HG02571 (cell line): ENCODE results near the gene KRTAP4-16.
"Not testable (repeated sequence)": the region's sequence is repeated elsewhere in the genome, so short reads cannot be mapped to it uniquely, and the experiment has no call there.

ENCODE experiments used
- ATAC-seq: cut with Tn5 transposase; IDR thresholded peaks from one replicate; pipeline ENCODE4 v1.9.1; 2021; ENCODE audit warnings: mild to moderate bottlenecking, moderate library complexity; ENCODE audit not compliant: unreplicated experiment

Gene KRTAP4-16

DNA sequence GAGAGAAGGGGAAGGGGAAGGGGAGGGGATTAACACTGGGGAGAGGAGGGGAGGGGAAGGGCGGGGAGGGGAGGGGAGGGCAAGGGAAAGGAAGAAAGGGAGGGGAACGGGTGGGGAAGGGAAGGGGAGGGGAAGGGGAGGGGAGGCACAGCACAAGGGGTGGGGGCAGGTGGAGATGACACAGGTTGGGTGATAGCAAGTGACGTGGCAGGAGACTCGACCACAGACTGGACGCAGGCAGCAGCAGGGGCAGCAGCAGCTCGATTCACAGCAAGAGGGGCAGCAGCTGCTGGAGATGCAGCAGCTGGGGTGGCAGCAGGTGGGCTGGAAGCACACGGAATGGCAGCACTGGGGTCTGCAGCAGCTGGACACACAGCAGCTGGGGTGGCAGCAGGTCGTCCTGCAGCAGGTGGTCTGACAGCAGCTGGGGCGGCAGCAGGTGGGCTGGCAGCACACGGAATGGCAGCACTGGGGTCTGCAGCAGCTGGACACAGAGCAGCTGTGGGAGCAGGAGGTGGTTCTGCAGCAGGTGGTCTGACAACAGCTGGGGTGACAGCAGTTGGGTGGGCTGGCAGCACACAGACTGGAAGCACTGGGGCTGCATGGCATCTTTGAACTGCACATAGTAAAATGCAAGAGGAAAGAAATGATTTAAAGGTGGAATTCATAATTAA, at the start of gene KRTAP4-16:
Gene KRTAP4-16 (minus strand): TSS at position 624 of the 674 bp plus-strand sequence. CDS start 0 bp downstream, at position 624.
- ATAC-seq = no peak

DNA sequence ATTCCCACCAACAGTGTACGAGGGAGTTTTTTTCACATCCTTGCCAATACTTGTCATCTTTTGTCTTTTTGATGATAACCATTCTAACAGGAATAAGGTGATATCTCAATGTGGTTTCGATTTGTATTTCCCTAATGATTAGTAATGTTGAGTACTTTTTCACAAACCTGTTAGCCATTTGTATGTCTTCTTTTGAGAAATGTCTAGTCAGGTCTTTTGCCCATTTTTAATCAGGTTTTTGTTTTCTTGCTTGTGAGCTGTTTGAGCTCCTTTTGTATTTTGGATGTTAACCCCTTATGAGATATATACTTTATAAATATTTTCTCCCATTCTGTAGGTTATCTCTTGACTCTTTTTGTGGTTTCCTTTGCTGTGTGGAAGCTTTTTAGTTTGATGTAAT, 49.5 kb upstream of the KRTAP4-16 start:
- ATAC-seq = no peak

DNA sequence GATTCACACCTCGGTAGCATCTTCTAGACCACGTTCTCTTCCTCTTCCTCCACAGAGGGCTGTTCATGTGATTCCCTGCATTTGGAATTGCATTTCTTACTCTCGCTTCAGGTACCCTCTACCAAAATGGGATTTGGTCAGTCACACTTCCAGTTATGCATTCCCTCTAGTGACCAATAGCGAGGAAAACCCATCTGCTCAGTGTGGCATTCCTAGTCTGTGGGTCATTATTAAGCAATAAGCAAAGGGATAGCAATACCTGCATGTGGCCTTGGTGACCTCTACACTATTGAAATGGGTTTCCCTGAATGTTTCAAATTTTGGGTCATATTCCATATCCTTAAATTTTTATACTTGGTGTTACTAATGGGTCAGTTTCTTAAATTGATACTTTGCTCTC, 48.0 kb upstream of the KRTAP4-16 start:
- ATAC-seq = no peak

DNA sequence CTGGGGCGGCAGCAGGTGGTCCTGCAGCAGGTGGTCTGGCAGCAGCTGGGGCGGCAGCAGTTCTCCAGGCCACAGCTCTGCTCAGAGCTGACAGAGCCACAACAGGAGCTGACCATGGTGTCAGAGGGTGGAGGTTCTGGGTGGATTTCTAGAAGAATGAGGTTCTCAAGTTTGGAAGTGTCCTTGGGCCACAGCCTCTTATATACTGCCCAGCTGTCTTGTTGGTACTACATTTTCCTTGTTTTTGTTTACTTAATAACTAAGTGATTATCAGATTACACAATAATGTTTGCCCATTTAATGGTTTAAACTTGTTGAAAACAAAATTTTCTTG, 47.6 kb upstream of the KRTAP4-16 start, which contains the start of gene KRTAP4-5:
Gene KRTAP4-5 (minus strand): TSS at position 174 of the 334 bp plus-strand sequence. CDS start 58 bp downstream, at position 116.
- ATAC-seq = no peak

DNA sequence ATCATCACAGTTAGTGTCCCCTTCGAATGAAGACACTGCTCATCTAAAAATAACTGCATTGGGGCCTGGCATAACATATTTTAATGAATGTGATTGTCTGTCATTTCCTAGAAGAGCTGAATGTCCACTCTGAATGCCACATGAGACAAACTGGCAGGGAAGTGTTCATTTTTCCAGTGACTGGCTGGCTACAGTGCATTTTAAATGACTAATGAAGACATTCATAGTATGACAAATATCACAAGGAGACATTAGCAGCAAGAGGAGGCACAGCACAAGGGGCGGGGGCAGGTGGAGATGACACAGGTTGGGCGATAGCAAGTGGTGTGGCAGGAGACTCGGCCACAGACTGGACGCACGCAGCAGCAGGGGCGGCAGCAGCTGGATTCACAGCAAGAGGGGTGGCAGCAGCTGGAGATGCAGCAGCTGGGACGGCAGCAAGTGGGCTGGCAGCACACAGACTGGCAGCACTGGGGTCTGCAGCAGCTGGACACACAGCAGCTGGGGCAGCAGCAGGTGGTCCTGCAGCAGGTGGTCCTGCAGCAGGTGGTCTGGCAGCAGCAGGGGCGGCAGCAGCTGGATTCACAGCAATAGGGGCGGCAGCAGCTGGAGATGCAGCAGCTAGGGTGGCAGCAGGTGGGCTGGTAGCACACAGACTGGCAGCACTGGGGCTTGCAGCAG, 47.1 kb upstream of the KRTAP4-16 start:
- not testable (repeated sequence) for ATAC-seq

DNA sequence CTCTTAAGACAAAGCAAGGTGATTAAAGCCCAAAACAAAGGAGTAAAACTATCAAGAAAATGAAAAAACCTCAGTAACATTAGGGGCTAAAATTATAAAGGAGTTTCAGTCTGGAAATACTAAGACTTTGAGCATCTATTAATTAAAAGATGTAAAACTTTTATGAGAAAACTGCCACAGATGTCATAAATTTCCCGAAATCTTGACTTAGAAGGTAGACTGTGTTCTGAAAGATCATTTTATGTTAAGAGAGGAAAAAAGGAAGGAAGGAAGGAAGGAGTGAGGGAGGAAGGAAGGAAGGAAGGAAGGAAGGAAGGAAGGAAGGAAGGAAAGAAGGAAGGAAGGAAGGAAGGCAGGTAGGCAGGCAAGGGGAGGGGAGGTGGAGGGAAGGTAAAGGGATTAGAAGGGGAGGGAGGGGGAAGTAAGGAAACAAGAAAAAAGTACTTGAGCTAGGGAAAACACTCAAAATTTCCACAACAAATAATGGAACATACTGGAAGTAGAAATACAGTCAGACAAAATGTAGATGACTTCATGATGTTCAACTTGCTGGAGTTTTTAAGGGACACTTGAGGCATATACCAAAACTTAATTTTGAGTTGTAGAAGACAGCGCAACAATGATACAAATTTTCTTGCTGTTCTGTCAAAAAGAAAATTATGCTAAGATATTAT, 45.7 kb upstream of the KRTAP4-16 start:
- ATAC-seq = no peak

DNA sequence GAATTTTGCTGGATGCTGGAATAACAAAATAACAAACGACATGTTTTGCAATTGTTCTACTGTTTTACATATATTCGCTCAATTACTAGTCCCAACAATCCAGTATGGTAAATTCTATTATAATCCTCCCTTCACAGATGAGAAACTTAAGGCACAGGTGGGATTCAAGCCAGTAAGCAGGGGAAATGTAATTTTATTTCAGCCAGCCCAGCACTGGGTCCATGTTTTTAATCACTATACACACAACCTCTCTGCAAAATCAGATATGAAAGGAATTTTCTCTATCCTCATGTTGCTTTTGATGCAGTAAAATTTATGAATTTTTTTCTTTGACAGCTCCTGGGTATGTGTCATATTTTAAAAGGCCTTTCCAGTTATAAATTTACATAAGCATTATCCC, 43.3 kb upstream of the KRTAP4-16 start:
- ATAC-seq = no peak

DNA sequence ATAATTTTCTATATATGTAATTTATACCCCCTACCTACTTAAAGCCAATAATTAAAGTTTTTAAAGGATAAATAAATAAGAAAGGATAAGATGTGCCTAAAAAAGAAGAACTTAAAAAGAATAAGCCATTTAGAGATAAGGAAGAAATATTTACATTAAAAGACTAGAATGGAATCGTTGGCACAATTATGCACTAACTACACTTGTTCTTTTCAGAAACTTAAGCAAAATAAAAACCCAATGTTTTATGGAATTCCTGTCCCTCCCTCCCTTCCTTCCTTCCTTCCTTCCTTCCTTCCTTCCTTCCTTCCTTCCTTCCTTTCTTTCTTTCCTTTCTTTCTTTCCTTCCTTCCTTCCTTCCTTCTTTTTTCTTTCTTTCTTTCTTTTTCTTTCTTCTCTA, 42.8 kb upstream of the KRTAP4-16 start:
- no peak for ATAC-seq

DNA sequence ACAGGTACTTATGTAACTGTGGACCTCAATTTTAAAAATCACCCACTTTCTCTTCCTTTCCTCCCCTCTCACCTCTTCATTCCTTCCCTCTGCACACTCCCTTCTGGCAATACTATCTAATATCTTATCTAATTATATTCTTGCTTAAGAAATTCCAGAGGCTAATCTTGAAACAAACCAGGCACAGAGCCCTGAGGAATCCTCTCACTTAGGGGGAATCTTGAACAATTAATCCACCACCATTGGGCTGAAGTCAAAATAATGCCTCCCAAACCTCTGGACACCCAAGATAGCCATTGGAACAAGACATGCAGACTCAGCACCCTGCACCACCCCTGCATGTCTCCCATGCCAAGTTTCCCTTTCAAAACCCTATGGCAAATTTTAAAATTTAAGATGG, 39.4 kb upstream of the KRTAP4-16 start:
- ATAC-seq = no peak

DNA sequence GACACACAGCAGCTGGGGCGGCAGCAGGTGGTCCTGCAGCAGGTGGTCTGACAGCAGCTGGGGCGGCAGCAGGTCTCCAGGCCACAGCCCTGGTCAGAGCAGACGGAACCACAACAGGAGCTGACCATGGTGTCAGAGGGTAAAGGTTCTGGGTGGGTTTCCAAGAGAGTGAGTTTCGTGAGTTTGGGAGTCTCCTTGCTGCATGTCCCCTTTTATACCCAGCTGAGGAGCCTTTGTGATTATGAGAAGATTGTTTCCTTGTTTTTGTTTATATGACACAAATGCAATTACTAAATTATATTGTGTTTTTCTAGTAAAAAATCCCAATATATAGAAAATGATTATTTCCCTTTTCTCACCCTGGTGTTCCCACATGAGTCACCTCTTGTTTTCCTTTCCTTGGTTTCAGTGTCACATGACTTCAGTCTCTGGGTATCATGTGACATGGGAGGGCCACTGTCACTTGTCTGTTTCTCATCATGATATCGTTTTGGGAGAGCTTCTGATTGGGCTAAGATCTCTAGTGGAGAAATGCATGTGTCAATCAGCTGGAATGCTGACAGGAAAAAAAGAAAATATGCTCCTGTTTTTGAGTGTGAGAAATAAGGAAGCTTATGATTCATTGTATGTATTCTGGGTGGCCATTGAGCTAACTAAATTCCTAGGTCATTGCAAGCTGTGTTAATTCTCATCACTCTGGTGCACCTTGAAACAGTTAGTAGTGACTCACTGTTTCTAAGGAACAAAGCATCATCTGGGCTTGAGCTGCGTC, 38.5 kb upstream of the KRTAP4-16 start, which contains the start of gene KRTAP4-6:
Gene KRTAP4-6 (minus strand): TSS at position 185 of the 772 bp plus-strand sequence. CDS start 57 bp downstream, at position 128.
- ATAC-seq = no peak

DNA sequence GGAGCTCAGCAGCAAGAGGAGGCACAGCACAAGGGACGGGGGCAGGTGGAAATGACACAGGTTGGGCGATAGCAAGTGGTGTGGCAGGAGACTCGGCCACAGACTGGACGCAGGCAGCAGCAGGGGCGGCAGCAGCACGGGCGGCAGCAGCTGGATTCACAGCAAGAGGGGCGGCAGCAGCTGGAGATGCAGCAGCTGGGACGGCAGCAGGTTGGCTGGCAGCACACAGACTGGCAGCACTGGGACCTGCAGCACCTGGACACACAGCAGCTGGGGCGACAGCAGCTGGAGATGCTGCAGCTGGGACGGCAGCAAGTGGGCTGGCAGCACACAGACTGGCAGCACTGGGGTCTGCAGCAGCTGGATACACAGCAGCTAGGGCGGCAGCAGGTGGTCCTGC, 37.9 kb upstream of the KRTAP4-16 start:
- ATAC-seq = not testable (repeated sequence)

DNA sequence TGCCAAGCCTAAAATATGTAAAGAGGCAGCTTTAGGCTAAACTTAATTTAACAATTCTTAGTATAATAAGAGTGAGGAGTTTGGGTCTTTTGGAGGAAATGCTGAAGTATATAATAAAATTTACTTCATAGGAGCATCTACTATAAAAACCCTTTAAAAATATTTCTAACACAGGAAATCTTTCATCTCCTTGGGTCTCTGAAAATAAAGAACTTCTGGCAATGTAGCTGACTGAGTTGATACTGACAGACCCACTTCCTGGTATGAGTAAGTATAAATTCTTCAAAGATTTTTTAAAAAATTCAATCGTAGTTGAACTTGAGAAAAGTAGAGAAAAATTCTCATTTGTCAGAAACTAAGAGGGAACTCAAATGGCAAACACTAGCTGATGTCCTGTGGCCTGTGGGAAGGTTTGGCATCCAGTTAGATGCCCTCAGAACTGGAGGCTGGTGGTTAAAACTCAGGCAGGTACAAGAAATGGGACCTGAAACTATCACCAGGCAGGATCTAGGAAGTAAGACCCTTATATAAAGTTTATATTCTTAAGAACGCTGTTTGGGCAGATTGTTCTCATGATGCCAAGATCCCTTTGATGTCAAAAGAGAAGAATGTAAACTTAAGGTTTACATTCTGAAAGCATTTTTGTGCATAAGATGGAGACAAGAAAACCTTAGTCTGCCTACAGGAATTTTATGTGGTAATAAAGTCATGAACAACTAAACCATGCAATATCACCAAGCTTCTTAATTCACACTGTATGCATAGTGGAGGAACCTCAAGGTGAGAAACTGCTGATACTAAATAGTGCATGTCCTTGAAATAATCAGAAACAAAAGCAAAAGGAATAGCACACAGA, 32.1 kb upstream of the KRTAP4-16 start:
- ATAC-seq = no peak

DNA sequence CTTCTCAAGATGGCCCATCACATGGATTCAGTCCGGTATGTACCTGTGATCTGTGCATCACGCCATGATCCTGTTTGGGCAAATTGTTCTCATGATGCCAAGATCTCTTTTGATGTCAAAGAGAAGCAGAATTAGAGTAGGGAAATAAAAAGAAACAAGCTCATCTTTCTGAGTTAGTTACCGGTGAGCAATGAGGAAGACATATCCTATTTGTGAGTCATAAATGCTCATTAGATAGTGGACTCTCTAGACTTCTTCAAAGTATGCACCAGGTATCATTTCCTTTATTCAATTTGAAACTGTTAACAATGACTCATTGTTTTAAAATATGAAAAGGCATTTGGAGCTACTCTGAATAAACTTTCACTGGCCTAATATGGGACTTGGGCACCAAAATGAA, 30.0 kb upstream of the KRTAP4-16 start:
- no peak for ATAC-seq

DNA sequence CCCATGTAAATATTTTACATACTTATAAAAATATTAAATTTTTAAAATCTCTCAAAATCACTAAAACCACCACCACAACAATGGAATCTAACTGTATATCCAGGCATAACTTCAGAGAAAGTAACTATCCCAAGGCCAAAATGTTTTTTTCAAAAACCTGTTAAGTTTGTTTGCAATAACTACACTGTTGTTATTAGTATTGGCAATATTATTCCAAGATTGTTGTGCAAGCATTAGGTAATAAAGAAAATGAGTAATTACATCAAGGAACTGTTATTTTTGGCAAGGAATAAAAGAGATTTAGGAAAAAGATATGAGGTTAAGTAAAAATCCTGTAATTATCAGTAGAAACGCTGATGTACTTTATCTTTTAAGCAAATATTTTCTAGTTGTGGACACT, 25.4 kb upstream of the KRTAP4-16 start:
- no peak for ATAC-seq

DNA sequence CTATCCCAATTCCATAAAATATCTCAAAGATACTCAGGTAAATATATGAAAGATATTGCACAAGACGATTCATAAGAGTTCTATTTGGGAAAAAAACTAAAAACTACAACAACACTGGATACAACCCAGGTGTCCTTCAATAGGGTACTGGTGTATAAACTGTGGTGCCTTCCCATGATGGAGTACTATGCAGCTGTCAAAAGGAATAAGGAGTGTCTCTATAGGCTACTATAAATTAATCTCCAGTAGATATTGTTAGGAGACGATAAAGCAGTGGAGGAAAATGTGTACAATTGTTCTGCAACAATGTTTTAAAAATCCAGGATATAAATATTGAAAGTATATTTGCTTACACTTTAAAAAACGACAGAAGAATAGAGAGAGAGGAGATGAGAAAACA, 24.4 kb upstream of the KRTAP4-16 start:
- no peak for ATAC-seq

DNA sequence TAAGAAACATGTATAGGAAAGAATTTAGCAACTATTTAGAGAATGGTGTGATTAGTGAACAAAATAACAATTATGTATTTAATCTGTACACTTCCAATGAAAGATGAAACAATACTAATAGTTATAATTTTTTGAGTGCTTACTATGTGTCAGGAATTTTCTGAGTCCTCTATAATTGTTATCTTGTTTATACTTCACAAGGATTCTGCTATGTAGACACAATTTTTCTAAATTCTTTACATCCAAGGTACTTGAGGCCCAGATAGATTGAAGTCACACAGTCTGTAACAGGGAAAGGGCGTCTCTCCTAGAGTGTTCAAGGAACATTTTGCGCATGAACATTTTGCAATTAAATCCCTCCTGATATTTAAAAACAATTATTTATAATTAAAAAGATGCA, 23.1 kb upstream of the KRTAP4-16 start:
- no peak for ATAC-seq

DNA sequence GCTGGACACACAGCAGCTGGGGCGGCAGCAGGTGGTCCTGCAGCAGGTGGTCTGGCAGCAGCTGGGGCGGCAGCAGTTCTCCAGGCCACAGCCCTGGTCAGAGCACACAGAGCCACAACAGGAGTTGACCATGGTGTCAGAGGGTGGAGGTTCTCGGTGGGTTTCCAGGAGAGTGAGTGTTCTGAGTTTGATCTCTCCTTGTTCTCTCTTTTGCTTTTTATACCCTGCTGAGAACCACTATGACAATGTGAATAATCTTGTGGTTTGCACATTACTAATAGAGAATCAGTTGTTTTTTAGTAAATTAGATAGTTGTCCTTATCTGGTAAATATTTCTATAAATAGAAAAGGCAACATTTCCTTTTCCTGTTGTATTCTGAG, 22.0 kb upstream of the KRTAP4-16 start, which contains the start of gene KRTAP4-12:
Gene KRTAP4-12 (minus strand): TSS at position 192 of the 381 bp plus-strand sequence. CDS start 60 bp downstream, at position 132.
- not testable (repeated sequence) for ATAC-seq

DNA sequence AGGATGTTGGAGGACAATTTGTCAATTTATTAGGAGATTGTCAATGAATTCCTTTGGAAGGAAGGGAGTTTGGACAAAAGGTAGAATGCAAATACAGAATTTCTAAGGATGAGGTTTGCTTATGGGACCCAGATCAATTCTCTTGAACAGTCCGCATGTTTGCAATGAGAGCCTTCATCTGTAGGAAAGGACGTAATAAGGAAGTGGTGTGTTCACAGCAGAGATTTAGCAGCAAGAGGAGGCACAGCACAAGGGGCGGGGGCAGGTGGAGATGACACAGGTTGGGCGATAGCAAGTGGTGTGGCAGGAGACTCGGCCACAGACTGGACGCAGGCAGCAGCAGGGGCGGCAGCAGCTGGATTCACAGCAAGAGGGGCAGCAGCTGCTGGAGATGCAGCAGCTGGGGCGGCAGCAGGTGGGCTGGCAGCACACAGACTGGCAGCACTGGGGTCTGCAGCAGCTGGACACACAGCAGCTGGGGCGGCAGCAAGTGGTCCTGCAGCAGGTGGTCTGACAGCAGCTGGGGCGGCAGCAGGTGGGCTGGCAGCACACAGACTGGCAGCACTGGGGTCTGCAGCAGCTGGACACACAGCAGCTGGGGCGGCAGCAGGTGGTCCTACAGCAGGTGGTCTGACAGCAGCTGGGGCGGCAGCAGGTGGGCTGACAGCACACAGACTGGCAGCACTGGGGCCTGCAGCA, 21.4 kb upstream of the KRTAP4-16 start:
- ATAC-seq = not testable (repeated sequence)

DNA sequence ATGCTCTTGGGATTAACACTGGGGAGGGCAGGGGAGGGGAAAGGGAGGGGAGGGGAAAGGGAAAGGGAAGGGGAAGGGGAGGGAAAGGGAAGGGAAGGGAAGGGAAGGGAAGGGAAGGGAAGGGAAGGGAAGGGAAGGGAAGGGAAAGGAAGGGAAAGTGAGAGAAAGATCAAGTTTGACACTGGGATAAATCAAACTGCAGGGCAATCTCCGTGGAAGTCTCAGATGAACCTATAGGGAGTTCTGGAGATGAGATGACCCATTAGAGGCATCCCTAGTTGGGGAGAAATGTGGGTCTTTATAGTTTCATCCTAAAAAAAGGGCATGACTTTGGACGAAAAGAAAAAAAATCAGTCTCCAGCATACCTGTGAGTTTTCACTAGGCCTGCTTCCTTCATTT, 19.7 kb upstream of the KRTAP4-16 start:
- ATAC-seq = no peak
